Bronchial epithelial cell (primary cell): ENCODE data around the gene TSPEAR. TPM values are rescaled to one million over a fixed set of nuclear protein-coding genes. Genes with fewer than 3 reads are reported as not detected.
A peak's percentile ranks its signal among the peaks of the same experiment; 100 is the strongest.

ENCODE experiments used
- DNase-seq: peaks from one replicate; pipeline ENCODE4 v3.0.0-alpha.2; 2010; ENCODE audit warnings: low read depth
- FAIRE-seq: peaks from 2 replicates; lab custom pipeline; 2011; peaks lifted over from hg19 to GRCh38; lab: Jason Lieb, UNC
- H3K27me3 ChIP-seq: 2 replicates; pipeline ENCODE4 v1.5.1; 2011; ENCODE audit warnings: low read length; ENCODE audit not compliant: control insufficient read depth, insufficient read depth
- H3K36me3 ChIP-seq: 2 replicates; pipeline ENCODE4 v1.5.1; 2011; ENCODE audit warnings: low read length; ENCODE audit not compliant: control insufficient read depth, insufficient read depth
- H3K4me3 ChIP-seq: 2 replicates; pipeline ENCODE4 v1.5.1; 2011; ENCODE audit warnings: mild to moderate bottlenecking, low read depth, low read length, control low read depth
- CTCF ChIP-seq: IDR thresholded peaks from 2 replicates; pipeline ENCODE4 v1.5.1; 2011; ENCODE audit warnings: mild to moderate bottlenecking, moderate library complexity, low read length, control low read depth, inconsistent platforms; ENCODE audit not compliant: insufficient read depth, severe bottlenecking
- total RNA-seq: library from RNA; depleted of rRNA; stranded (reverse); fragments of >200 nt; gene quantifications from 2 replicates; pipeline ENCODE4 v1.2.1, GENCODE V29; 2014

Gene TSPEAR
- total RNA-seq, 1 donor from 2014 or later, result not detected

- no peak for DNase-seq
- FAIRE-seq, result no peak
- no peak for TF ChIP-seq CTCF
Measured at GRCh38 chr21:44740742-44741141, 29.4 kb upstream of the TSPEAR start.

GRCh38 chr21:44739316-44739715 lies 27.9 kb upstream of the TSPEAR start:
- TF ChIP-seq CTCF, result no peak
- Histone ChIP-seq H3K4me3 (no peak overlapping the region), H3K36me3 (no peaks in the 10 kb centered on the region), H3K27me3 (no peaks in the 10 kb centered on the region)
- FAIRE-seq (no peak), DNase-seq (no peak)

More at GRCh38 chr21:44740742-44741141, 29.4 kb upstream of the TSPEAR start:
- Histone ChIP-seq H3K4me3 (no peak overlapping the region), H3K36me3 (no peaks in the 10 kb centered on the region), H3K27me3 (no peaks in the 10 kb centered on the region)

- TF ChIP-seq CTCF, result no peak
- no peaks in the 10 kb centered on the region for H3K36me3 ChIP-seq
- H3K27me3 ChIP-seq, result no peaks in the 10 kb centered on the region
- H3K4me3 ChIP-seq, result no peak overlapping the region
- FAIRE-seq (no peak), DNase-seq (no peak)
Measured at GRCh38 chr21:44738621-44739020, 27.2 kb upstream of the TSPEAR start.

GRCh38 chr21:44737706-44738354 lies 26.5 kb upstream of the TSPEAR start:
- no peak for DNase-seq
- H3K36me3 ChIP-seq, result no peaks in the 10 kb centered on the region
- FAIRE-seq, result no peak
- TF ChIP-seq CTCF, result no peak
- H3K4me3 ChIP-seq, result no peak overlapping the region
- H3K27me3 ChIP-seq, result no peaks in the 10 kb centered on the region

GRCh38 chr21:44736291-44737004 lies 25.1 kb upstream of the TSPEAR start:
- no peak for TF ChIP-seq CTCF
- Histone ChIP-seq H3K4me3 (no peak overlapping the region), H3K27me3 (no peaks in the 10 kb centered on the region), H3K36me3 (no peaks in the 10 kb centered on the region)
- FAIRE-seq (peak; percentile 70), DNase-seq (no peak)
